Lower lobe of right lung (tissue), 2 donors: Measurements from ENCODE around the gene F2RL3. TPM values are rescaled to one million over a fixed set of nuclear protein-coding genes. Genes with fewer than 3 reads are reported as not detected.

Experiments used
- ATAC-seq, 2 donors: fragments of 200-7000 bp; cut with Tn5 transposase; one replicate each; pipeline ENCODE4 v1.9.1; 2020 to 2022; ENCODE audit warnings: mild to moderate bottlenecking in 2 of 2, moderate library complexity in 2 of 2
- DNase-seq: peaks from one replicate; pipeline ENCODE4 v3.0.0-alpha.2; 2020
- H3K27ac ChIP-seq: fragments of 200-600 bp; one replicate; pipeline ENCODE4 v1.8.0; 2022
- H3K27me3 ChIP-seq: fragments of 200-600 bp; one replicate; pipeline ENCODE4 v1.8.0; 2022; ENCODE audit warnings: low read depth
- H3K36me3 ChIP-seq: fragments of 200-600 bp; one replicate; pipeline ENCODE4 v1.8.0; 2022; ENCODE audit warnings: mild to moderate bottlenecking
- H3K4me1 ChIP-seq: fragments of 200-600 bp; one replicate; pipeline ENCODE4 v1.8.0; 2022
- H3K4me3 ChIP-seq: fragments of 200-600 bp; one replicate; pipeline ENCODE4 v1.8.0; 2022; ENCODE audit warnings: mild to moderate bottlenecking
- H3K9me3 ChIP-seq: fragments of 200-600 bp; one replicate; pipeline ENCODE4 v1.8.0; 2022
- intact Hi-C: fragments of 100-400 bp; cut with DNase I; formaldehyde crosslinking; loops from one replicate; pipeline ENCODE4 v1.11.0; 2022
- total RNA-seq: library from RNA; stranded (reverse); fragmentation: NEBNext Ultra II Directional; extraction: Animal tissue kit (Norgen Biotek cat#: 25700); gene quantifications from one replicate; pipeline ENCODE4 v1.2.1, GENCODE V29; 2021
- TF ChIP-seq, protein P1 (sequence below): fragments of 200-600 bp; IDR thresholded peaks from one replicate; pipeline ENCODE4 v1.8.0; 2022; ENCODE audit warnings: antibody characterized with exemption, mild to moderate bottlenecking
- donor health status: DM: no; HTN: yes; CAD: no; lungs with severe emphysema.

Gene F2RL3
- total RNA-seq, 1 donor from 2014 or later: 22.5 TPM

DNA sequence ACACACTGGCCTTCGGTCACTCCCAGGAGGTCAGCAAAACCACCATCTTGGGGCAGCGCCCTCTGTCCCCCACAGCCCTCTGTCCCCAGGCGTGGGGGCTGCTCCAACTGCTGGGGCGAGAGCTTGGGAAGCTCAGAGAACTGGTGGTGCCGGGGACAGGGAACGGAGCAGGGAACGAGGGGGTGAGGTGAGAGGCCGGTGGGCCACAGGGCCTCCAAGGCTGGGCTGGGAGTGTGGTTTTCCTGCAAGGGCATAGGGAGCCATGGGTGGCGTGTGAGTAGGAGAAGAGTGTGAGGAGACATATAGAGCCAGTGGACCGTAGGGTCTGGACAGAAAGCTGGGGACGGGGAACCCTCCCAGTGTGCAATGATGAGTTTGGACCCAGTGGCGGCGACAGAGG, 34.1 kb downstream of the F2RL3 start:
- H3K4me3 ChIP-seq: no peak overlapping the region
- DNase-seq: no peak
- intact Hi-C loops: no loop called here

DNA sequence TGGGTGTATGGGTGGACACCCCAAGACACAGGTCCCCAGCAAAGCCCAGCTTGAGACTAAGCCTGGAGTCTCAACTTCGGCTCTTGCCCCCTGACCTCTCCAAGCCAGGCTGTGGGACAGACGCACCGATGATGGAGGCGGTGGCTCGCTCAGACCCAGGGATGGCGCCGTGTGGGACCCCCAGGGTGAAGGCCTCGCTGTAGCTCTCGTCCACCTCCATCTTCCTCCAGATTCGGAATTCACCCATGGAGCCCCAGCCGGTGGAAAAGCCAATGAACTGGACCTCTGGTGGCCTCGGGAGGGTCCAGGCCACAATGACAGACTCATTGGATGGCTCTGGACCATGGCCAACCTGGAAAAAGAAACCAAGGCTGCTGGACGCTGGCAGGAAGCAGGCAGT, 39.1 kb downstream of the F2RL3 start:
- H3K27ac ChIP-seq: no peak overlapping the region
- intact Hi-C loops: no loop called here
- DNase-seq (no peak), ATAC-seq (no peak)
- H3K4me1 ChIP-seq: no peaks in the 10 kb centered on the region
- no peaks in the 10 kb centered on the region for H3K27me3 ChIP-seq
- no peaks in the 10 kb centered on the region for H3K36me3 ChIP-seq
- H3K4me3 ChIP-seq: no peak overlapping the region
- no peaks in the 10 kb centered on the region for H3K9me3 ChIP-seq
- TF ChIP-seq, protein P1, sequence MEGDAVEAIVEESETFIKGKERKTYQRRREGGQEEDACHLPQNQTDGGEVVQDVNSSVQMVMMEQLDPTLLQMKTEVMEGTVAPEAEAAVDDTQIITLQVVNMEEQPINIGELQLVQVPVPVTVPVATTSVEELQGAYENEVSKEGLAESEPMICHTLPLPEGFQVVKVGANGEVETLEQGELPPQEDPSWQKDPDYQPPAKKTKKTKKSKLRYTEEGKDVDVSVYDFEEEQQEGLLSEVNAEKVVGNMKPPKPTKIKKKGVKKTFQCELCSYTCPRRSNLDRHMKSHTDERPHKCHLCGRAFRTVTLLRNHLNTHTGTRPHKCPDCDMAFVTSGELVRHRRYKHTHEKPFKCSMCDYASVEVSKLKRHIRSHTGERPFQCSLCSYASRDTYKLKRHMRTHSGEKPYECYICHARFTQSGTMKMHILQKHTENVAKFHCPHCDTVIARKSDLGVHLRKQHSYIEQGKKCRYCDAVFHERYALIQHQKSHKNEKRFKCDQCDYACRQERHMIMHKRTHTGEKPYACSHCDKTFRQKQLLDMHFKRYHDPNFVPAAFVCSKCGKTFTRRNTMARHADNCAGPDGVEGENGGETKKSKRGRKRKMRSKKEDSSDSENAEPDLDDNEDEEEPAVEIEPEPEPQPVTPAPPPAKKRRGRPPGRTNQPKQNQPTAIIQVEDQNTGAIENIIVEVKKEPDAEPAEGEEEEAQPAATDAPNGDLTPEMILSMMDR: no peak

More for the DNA sequence above, 34.1 kb downstream of the F2RL3 start:
- TF ChIP-seq, protein P1: no peak
- no peaks in the 10 kb centered on the region for H3K4me1 ChIP-seq
- ATAC-seq: no peak
- H3K9me3 ChIP-seq: peaks cover 3% of the 10 kb centered on the region
- H3K27ac ChIP-seq: no peak overlapping the region
- no peaks in the 10 kb centered on the region for H3K36me3 ChIP-seq
- H3K27me3 ChIP-seq: no peaks in the 10 kb centered on the region

- no peaks in the 10 kb centered on the region for H3K4me1 ChIP-seq
- intact Hi-C loops: no loop called here
- DNase-seq (no peak), ATAC-seq (no peak)
- no peak overlapping the region for H3K27ac ChIP-seq
- peaks cover 2% of the 10 kb centered on the region for H3K9me3 ChIP-seq
- no peaks in the 10 kb centered on the region for H3K27me3 ChIP-seq
- no peak overlapping the region for H3K4me3 ChIP-seq
- H3K36me3 ChIP-seq: no peaks in the 10 kb centered on the region
- TF ChIP-seq, protein P1: no peak
These were observed 39.6 kb downstream of the F2RL3 start for GRCh38 chr19:16928351-16928750.

DNA sequence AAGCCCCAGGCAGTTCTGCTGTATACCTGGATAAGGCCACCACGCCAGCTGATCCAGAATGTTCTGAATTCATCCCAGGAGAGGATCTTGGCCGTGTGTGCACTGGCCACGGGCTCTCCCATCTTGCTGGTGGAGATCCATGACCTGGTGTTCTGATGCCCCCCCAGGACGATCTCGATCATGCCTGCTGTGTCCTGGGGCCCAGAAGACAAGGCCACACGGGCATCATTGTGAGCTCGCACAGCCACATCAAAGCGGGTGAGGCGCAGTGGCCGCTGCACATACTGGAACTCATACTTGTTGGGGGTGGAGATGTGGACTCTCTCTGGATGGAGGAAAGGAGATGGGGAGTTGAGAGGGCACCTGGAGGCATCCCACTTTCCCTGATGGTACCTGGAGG, 40.1 kb downstream of the F2RL3 start:
- ATAC-seq: no peak
- no peak for DNase-seq

DNA sequence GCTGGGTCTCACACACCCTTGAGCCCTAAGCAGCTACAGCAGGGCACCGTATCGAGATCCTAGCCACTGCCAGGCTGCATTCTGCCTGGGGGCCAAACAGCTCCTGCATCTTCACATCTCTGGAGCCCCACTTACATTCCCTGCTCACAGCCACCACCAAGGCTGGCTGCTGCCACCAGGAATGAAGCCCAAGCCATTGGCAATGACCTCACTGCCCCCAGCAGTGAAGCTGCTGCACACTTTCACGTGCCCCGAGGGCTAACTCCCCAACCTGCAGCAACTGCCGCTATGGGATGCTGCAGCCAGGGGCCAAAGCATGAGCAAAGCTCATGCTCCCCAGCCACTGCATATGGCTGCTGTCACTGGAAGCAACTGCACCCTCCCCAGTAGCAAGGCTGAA, 42.0 kb downstream of the F2RL3 start:
- TF ChIP-seq, protein P1: no peak
- no peak for ATAC-seq
- Histone ChIP-seq H3K4me1 (no peaks in the 10 kb centered on the region), H3K4me3 (no peak overlapping the region), H3K9me3 (peaks cover 17% of the 10 kb centered on the region), H3K27ac (no peak overlapping the region), H3K36me3 (no peaks in the 10 kb centered on the region), H3K27me3 (no peaks in the 10 kb centered on the region)
- no peak for DNase-seq
- intact Hi-C loops: no loop called here

More for the DNA sequence above, 40.1 kb downstream of the F2RL3 start:
- H3K4me3 ChIP-seq: no peak overlapping the region
- H3K4me1 ChIP-seq: no peaks in the 10 kb centered on the region
- no peak overlapping the region for H3K27ac ChIP-seq
- peaks cover 7% of the 10 kb centered on the region for H3K9me3 ChIP-seq
- H3K36me3 ChIP-seq: no peaks in the 10 kb centered on the region
- TF ChIP-seq, protein P1: no peak
- intact Hi-C loops: no loop called here
- H3K27me3 ChIP-seq: no peaks in the 10 kb centered on the region

DNA sequence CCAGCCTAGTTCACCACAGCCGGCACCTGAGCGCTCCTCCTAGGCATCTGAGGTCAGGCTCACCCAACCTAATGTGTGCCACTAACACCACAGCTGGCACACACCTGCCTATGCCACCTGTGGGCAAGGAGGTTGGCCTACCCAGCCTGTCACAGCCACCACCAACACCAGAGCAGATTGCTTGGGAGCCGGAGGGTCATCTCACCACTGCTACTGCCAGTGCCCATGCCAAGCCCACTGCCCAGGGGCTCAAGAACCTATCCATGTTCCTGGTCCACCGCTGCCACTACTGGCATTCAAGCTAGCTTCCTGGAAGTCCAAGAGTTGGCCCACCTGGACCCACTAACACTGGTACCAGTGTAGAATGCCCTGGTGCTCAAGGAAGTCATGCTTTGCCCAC, 42.5 kb downstream of the F2RL3 start:
- DNase-seq (no peak), ATAC-seq (no peak)
- TF ChIP-seq, protein P1: no peak
- Histone ChIP-seq H3K4me1 (no peaks in the 10 kb centered on the region), H3K4me3 (no peak overlapping the region), H3K27ac (no peak overlapping the region), H3K9me3 (peaks cover 17% of the 10 kb centered on the region), H3K27me3 (no peaks in the 10 kb centered on the region), H3K36me3 (no peaks in the 10 kb centered on the region)
- intact Hi-C loops: no loop called here
